Middle frontal gyrus (tissue), 1 donor: ENCODE data around the gene HMG20B.
"Not testable (repeated sequence)": the region's sequence is repeated elsewhere in the genome, so short reads cannot be mapped to it uniquely, and the experiment has no call there.

Experiments
- DNase-seq: peaks from one replicate; pipeline ENCODE4 v3.0.0-alpha.2; 2015; ENCODE audit warnings: low spot score; ENCODE audit errors: extremely low spot score

The HMG20B gene

DNA sequence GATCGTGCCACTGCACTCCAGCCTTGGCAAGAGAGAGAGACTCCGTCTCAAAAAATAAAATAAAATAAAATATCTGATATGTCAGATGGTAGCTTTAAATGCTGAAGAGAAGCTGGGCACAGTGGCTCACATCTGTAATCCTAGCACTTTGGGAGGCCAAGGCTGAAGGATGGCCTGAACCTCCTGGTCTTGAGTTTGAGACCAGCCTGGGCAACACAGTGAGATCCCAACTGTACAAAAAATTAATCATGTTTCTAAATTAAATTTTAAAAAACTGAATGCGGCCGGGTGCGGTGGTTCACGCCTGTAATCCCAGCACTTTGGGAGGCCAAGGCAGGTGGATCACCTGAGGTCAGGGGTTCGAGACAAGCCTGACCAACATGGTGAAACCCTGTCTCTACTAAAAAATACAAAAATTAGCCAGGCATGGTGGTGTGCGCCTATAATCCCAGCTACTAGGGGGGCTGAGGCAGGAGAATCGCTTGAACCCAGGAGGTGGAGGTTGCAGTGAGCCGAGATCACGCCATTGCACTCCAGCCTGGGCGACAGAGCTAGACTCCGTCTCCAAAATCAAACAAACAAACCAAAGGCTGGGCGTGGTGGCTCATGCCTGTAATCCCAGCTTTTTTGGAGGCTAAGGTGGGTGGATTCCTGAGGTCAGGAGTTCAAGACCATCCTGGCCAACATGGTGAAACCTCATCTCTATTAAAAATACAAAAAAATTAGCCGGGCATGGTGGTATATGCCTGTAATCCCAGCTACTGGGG is 11.5 kb downstream of the HMG20B start:
- not testable (repeated sequence) for DNase-seq

DNA sequence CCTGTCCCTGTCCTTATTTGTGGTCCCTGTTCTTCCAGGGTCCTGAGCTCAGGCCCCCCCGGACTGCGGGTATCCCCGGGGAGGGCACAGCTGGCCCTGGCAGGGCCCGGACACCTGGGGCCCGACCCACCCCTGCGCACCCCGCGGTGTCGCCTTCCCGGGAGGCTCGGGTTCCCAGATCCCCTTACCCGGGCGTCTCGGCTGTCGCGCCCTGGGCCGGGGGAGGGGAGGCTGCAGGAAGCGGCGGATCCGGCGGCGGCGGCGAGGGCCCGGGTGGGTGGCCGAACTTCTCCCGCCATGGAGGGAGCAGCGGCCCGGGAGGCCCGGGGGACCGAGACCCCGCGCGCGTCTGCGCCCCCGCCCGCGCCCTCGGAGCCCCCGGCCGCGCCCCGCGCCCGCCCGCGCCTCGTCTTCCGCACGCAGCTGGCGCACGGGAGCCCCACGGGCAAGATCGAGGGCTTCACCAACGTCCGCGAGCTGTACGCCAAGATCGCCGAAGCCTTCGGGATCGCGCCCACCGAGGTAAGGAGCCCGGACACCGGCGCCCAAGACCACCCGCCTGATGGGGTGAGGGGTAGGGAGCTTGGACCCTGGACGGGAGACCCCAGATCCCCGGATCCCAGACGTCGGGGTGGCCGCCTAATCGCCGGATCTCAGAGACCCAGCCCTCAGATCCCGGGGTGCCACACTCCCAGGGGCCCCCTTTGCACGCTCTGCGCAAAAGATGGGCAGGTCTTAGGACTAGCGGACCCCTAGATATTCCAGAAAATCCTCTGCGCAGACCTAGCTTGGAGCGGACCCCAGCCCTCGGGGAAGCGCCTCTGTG is 12.8 kb downstream of the HMG20B start, which contains the start of gene GIPC3:
TSS of gene GIPC3 (plus strand) at position 178 of the 826 bp plus-strand sequence. CDS start at position 298, 120 bp downstream.
- no peak for DNase-seq

DNA sequence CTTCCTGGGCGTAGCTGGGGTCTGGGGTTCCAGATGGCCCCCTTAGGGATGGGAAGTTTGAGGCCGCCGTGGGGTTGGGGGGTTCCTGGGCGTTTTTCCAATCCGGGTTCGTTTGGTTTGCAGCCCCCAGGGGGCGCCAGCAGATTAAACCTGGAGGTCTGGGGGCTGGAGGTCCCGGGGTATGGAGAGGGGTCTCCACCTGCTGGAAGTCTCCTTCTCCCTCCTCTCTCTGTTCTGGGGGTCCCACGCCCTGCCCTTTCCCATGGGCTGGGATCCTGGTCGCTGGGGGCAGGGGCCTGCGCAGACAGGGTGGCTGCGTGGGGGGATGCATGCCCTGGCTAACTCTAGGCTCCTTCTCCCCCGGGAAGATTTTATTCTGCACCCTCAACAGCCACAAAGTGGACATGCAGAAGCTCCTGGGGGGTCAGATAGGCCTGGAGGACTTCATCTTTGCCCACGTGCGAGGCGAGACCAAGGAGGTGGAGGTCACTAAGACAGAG is 13.4 kb downstream of the HMG20B start:
- no peak for DNase-seq

DNA sequence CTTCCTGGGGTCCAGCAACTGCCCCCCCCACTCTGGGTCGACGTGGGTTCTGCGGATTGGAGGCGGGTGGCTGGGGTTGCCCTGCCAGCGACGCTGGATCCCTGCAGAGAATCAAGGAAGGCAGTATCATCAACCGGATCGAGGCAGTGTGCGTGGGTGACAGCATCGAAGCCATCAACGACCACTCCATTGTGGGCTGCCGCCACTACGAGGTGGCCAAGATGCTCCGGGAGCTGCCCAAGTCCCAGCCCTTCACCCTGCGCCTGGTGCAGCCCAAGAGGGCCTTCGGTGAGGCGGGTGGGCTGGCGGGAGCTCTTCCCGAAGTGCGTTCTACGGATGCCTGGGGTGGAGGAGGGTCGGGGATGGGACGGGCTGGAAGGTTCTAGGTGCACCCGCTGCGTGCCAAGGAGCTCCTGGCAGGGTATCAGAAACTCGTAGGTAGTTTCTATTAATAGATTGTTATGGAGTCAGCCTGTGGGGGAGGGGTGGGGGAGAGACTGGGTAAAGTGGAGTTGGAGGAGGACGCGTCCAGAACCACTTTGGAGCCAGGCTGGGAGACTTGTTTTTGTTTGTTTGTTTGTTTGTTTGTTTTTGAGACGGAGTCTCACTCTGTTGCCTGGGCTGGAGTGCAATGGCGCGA is 14.1 kb downstream of the HMG20B start:
- no peak for DNase-seq

DNA sequence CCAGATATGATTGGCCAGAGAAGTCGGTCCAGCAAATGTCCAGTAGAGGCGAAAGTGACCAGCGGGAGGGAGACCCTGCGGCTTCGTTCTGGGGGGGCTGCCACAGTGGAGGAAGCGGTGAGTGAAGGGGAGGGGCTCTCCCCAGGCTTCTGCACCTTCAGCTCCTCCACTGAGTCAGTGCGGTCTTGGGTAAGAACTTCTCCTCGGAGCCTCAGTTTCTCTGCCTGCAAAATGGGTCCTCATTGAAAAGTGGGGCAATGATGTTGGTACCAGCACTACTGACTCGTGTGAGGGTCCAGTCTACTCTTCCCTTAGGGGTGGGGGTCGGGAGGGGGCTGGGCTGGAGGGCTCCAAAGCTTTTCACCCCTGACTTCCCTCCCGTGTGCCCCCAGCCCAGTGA is 16.7 kb downstream of the HMG20B start:
- no peak for DNase-seq

- DNase-seq = no peak
Measured at GRCh38 chr19:3589949-3590348, 17.2 kb downstream of the HMG20B start.

DNA sequence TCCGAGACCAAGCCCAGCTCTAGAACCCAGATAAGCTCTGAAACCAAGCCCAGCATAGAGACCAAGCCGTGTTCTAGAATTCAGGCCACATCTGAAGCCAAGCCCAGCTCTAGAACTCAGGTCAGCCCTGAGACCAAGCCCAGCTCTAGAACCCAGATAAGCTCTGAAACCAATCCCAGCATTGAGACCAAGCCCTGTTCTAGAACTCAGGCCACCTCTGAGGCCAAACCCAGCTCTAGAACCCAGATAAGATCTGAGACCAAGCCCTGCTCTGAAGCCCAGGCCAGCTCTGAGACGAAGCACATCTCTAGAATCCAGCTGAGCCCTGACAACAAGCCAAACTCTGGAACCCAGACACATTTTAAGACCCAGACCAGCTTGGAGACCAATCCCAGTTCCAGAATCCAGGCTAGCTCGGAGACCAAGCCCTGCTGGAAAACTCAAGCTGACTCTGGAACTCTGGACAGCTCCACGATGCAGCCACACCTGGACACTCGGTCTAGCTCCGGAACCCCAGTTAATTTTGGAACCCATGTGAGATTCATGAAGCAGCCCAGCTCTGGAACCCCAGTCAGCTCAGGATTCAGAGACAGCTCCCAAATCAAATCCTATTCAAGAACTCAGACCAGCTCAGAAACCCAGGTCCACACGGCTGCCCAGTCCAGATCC is 18.4 kb downstream of the HMG20B start:
- DNase-seq = no peak

DNA sequence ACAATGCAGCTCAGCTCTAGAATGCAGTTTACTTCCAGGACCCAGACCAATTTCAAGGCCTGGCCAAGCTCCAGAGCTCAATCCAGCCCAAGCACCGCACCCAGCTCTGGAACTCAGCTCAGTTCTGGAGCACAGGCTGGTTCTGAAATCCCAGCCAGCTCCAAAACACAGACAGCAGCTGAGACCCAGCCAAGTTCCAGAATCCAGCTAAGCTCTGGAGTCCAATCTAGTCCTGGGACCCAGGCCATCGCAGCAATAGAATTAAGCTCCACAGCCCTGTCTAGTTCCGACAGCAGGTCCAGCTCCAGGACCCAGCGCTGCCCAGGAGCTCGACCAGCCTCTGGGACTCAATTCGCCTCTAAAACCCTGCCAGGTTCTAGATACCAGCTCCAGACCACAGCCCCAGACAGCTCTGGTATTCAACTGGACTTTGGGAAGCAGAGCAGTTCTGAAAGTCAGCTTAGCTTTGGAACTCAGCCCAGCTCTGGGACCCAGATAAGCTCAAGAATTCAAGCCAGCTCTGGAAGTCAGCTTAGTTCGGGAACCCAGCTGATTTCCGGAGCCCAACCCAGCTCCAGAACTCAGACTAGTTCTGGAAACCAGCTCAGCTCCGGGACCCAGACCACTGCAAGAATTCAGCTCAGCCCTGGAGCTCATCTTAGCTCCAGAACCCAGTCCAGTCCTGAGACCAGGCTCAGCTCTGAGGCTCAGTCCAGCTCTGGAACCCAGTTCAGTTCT is 19.3 kb downstream of the HMG20B start:
- DNase-seq = no peak

GRCh38 chr19:3593156-3593555 is 20.4 kb downstream of the HMG20B start:
- DNase-seq = no peak

- DNase-seq = no peak
Measured at GRCh38 chr19:3595521-3596061, 22.8 kb downstream of the HMG20B start.

GRCh38 chr19:3599776-3600187 is 27.0 kb downstream of the HMG20B start:
- no peak for DNase-seq

DNA sequence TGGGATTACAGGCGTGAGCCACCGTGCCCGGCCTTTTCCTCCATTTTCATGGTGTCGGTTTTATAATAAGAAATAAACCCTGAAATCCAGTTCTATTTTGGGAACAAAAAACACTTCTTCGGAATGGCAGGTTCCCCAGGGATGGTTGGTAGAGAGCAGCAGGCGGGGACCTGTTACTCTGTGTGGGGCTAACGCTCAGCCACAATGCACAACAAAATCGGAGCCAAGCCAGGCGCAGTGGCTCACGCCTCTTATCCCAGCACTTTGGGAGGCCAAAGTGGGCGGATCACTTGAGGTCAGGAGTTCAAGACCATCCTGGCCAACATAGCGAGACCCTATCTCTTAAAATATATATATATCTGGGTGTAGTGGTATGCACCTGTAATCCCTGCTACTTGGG is 28.3 kb downstream of the HMG20B start:
- no peak for DNase-seq

GRCh38 chr19:3603121-3603811 is 30.5 kb downstream of the HMG20B start:
- no peak for DNase-seq

DNA sequence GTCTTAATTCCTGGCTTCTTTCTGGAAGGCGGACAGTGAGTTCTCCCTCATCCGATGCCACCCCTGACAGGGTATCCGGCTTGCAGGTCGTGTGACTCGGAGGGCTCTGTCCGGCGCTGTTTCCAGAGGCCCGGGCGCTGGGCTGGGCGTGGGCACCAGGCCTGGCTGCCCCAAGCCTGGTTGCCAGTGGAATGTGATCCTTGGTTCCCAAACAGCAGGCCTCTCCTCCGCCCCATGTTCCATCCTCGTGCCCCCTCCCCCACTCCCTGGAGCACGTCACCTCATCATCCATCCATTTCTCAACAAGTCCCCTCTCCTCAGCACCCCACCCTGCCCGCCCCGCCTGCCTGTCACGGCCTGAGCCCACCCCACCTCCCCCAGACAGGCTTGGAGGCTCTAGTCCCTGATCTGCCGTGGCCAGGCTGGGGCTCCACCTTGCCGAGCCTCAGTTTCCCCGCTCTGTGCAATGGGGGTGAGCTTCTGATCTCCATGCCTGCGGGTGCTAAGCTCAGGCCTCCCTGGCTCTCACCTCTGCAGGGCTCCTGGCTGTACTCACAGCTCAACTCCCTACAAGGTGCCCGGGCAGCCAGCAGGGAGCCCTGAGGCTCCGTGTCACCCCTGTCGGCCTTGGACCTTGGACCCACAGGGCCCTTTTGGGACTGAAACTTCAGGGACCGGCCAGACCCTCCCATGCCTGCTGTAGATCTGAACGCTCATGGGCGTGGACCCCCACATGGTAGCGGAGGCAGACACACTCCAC is 31.7 kb downstream of the HMG20B start:
- no peak for DNase-seq

- no peak for DNase-seq
Measured at GRCh38 chr19:3604987-3605343, 32.2 kb downstream of the HMG20B start.

DNA sequence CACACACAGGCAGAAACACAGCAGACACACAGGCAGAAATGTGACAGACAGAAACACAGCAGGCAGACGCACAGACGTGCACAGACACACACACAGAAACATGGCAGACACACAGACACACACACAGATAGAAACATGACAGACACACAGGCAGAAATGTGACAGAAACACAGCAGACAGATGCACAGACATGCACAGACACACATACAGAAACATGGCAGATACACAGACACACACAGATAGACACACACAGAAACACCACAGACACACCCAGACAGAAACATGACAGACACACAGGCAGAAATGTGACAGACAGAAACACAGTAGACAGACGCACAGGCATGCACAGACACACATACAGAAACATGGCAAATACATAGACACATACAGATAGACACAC is 32.6 kb downstream of the HMG20B start:
- DNase-seq = no peak

- DNase-seq = no peak
Measured at GRCh38 chr19:3605770-3606169, 33.0 kb downstream of the HMG20B start.

DNA sequence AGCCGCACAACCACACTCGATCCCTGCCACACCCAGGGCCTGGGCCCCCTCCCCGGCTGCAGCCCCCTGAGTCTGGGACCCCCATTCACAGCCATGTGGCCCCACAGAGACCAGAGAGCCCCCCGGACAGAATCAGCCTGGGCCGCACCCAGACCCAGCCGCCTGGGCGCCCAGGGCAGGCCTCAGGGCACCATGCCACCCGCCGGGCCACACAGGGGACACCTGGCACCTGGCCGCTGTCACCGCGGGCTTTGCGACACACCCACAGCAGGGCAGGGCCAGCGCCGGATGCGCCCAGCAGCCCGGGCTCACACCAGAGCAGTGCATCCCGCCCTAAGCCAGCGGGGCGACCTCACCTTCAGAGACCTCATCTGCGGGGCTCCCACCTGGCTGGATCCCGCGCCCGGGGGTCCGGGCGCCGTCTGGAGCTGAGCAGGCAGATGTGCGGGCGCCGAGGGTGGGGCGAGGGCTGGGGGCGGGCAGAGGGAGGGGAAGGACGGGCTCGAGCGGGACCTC is 33.5 kb downstream of the HMG20B start:
- no peak for DNase-seq
